GM12892 (cell line): ENCODE measurements around the gene DRC1.

Experiments used
- POLR2AphosphoS5 ChIP-seq: IDR thresholded peaks from 2 replicates; pipeline ENCODE4 v1.6.1; 2011; ENCODE audit warnings: low read depth, low read length, control low read depth
- TAF1 ChIP-seq: IDR thresholded peaks from 2 replicates; pipeline ENCODE4 v1.6.1; 2011; ENCODE audit warnings: low read depth, mild to moderate bottlenecking, control low read depth, low read length, borderline replicate concordance

DNA sequence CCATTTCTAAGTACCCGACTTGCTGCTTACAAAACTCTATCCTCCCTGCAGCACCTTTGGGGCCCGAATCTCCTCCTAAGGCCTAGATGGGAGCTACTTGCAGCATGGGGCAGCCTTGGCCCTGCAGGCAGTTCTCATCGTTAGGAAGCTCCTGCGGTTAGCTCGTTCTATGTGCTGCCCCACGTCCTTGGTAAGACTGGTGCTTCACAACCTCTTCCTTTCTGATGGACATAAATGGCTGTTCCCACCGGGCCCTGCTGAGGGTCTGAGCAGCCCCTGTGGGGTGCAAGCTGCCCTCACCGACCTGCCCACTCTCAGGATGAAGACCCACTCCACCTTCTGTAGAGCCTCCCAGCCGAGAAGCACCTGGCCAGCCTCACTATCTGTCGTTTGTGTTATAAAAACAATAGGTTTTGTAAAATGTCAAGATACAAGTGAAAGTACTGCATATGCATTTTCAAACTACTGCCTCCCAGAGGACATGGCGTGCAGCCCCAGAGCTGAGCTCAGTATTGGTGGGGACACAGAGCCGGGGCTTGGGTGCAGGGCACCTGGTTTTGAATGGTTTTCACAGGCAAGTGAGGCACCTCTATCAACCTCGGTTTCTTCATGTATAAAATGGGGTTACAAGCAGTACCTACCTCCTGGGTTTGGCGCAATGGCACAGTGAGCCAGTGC, 56.8 kb downstream of the DRC1 start:
- TF ChIP-seq POLR2AphosphoS5 (no peak), TAF1 (no peak)
